ENCODE results near the gene ZNF718. TPM values are rescaled to one million over a fixed set of nuclear protein-coding genes. Genes with fewer than 3 reads are reported as not detected.

The ZNF718 gene
- polyA plus RNA-seq, 3 donors, result 1.9 to 2.8 (median 2.7) TPM

GRCh38 chr4:125833-126232 lies 1.5 kb downstream of the ZNF718 start:
- peak overlapping the region; percentile 77 for H3K9ac ChIP-seq (ENCODE audit: insufficient read depth, low read length, poor library complexity, severe bottlenecking)
- no peaks in the 10 kb centered on the region for H4K20me1 ChIP-seq (ENCODE audit: insufficient read depth, low read length)
- peak overlapping the region in 1 of 2 donors; percentile 90 for H3K27ac ChIP-seq (ENCODE audit: low read depth in 1 of 2, low read length in 2 of 2)
- Mint-ChIP-seq H3K27me3 (ENCODE audit: low read depth in 3 of 3) (peaks cover 0 to 5% (median 1%) of the 10 kb centered on the region in 3 donors), H3K27ac (peak overlapping the region in 3 of 7 donors; percentile 51 to 96 (median 81)), H3K36me3 (peaks cover 41 to 46% of the 10 kb centered on the region in 2 donors), H3K4me3 (peak overlapping the region; percentile 98 to 100), H3K9me3 (peaks cover 11 to 97% (median 64%) of the 10 kb centered on the region in 7 donors), H3K4me1 (peaks cover 32% of the 10 kb centered on the region)
- intact Hi-C loops (cut with micrococcal nuclease), result loop anchor here in 1 of 2 donors (1.0 kb wide), 1 partner anchor 7 kb away; no protein-coding TSS in a partner anchor
- peaks cover 11 to 49% of the 10 kb centered on the region in 2 donors for H3K36me3 ChIP-seq (replicated peaks in 1 of 2; ENCODE audit: control insufficient read depth in 1 of 2, insufficient read depth in 2 of 2, low read length in 2 of 2)
- H3K4me2 ChIP-seq (replicated peaks; ENCODE audit: extremely low read depth, low read length, poor library complexity, severe bottlenecking), result peak overlapping the region; percentile 90
- no peaks in the 10 kb centered on the region for H3K27me3 ChIP-seq (ENCODE audit: control insufficient read depth in 2 of 2, insufficient read depth in 2 of 2, low read length in 2 of 2)
- no peak for DNase-seq
- 56% methylated on average over 3 of the region's 5 CpGs for WGBS (ENCODE audit: insufficient coverage)
- peaks cover 69 to 73% of the 10 kb centered on the region in 2 donors for H3K9me3 ChIP-seq (replicated peaks in 1 of 2; ENCODE audit: control insufficient read depth in 1 of 2, insufficient read depth in 1 of 2, low read length in 2 of 2)
- H3K4me3 ChIP-seq (replicated peaks in 1 of 3; ENCODE audit: low read depth in 2 of 3, low read length in 3 of 3), result peak overlapping the region in 2 of 3 experiments; percentile 94 to 98
- peak overlapping the region; percentile 95 for H2AFZ ChIP-seq (ENCODE audit: insufficient read depth, low read depth, low read length, poor library complexity, severe bottlenecking)
- TF ChIP-seq, protein P1, sequence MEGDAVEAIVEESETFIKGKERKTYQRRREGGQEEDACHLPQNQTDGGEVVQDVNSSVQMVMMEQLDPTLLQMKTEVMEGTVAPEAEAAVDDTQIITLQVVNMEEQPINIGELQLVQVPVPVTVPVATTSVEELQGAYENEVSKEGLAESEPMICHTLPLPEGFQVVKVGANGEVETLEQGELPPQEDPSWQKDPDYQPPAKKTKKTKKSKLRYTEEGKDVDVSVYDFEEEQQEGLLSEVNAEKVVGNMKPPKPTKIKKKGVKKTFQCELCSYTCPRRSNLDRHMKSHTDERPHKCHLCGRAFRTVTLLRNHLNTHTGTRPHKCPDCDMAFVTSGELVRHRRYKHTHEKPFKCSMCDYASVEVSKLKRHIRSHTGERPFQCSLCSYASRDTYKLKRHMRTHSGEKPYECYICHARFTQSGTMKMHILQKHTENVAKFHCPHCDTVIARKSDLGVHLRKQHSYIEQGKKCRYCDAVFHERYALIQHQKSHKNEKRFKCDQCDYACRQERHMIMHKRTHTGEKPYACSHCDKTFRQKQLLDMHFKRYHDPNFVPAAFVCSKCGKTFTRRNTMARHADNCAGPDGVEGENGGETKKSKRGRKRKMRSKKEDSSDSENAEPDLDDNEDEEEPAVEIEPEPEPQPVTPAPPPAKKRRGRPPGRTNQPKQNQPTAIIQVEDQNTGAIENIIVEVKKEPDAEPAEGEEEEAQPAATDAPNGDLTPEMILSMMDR (IDR thresholded peaks at IDR 0.05), result no peak
- H3K4me1 ChIP-seq (ENCODE audit: control insufficient read depth in 1 of 2, insufficient read depth in 2 of 2, low read length in 2 of 2), result peaks cover 25 to 38% of the 10 kb centered on the region in 2 donors
- H3K79me2 ChIP-seq (ENCODE audit: insufficient read depth, low read length), result peaks cover 53% of the 10 kb centered on the region

DNA sequence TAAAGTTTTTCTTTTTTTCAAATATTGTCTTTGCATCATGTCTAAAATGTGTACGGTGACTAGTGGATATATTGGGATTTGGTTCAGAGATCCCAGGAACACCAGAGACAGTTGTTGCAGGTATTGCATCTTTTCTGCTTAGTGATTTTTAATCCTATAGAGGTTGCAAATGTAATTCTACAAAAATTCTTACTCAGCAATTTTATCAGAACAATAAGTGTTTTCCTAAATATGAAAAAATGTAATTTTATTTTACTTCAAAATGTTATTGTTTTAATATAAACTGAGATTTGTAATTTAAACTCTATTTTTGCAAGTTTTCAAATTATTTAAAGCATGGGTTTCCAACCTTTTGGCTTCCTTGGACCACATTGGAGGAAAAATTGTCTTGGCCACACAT lies 8.2 kb downstream of the ZNF718 start:
- TF ChIP-seq, protein P1 (IDR thresholded peaks at IDR 0.05), result no peak
- Mint-ChIP-seq H3K27ac (no peak overlapping the region), H3K4me3 (no peak overlapping the region), H3K4me1 (no peaks in the 10 kb centered on the region), H3K9me3 (peaks cover 19 to 85% (median 57%) of the 10 kb centered on the region in 7 donors), H3K36me3 (peaks cover 65 to 78% of the 10 kb centered on the region in 2 donors), H3K27me3 (ENCODE audit: low read depth in 3 of 3) (no peaks in the 10 kb centered on the region)
- Histone ChIP-seq H3K27ac (ENCODE audit: low read depth in 1 of 2, low read length in 2 of 2) (no peak overlapping the region), H3K4me1 (ENCODE audit: control insufficient read depth in 1 of 2, insufficient read depth in 2 of 2, low read length in 2 of 2) (no peaks in the 10 kb centered on the region), H3K9me3 (replicated peaks in 1 of 2; ENCODE audit: control insufficient read depth in 1 of 2, insufficient read depth in 1 of 2, low read length in 2 of 2) (peaks cover 57 to 86% of the 10 kb centered on the region in 2 donors), H3K4me2 (replicated peaks; ENCODE audit: extremely low read depth, low read length, poor library complexity, severe bottlenecking) (no peak overlapping the region), H3K9ac (ENCODE audit: insufficient read depth, low read length, poor library complexity, severe bottlenecking) (no peak overlapping the region), H2AFZ (ENCODE audit: insufficient read depth, low read depth, low read length, poor library complexity, severe bottlenecking) (no peak overlapping the region), H3K4me3 (replicated peaks in 1 of 3; ENCODE audit: low read depth in 2 of 3, low read length in 3 of 3) (no peak overlapping the region), H3K36me3 (replicated peaks in 1 of 2; ENCODE audit: control insufficient read depth in 1 of 2, insufficient read depth in 2 of 2, low read length in 2 of 2) (peaks cover 48 to 97% of the 10 kb centered on the region in 2 donors), H3K27me3 (ENCODE audit: control insufficient read depth in 2 of 2, insufficient read depth in 2 of 2, low read length in 2 of 2) (no peaks in the 10 kb centered on the region), H4K20me1 (ENCODE audit: insufficient read depth, low read length) (no peaks in the 10 kb centered on the region), H3K79me2 (ENCODE audit: insufficient read depth, low read length) (peaks cover 57% of the 10 kb centered on the region)
- no CpG with 5 or more reads among the region's 1 CpG for WGBS (ENCODE audit: insufficient coverage)
- intact Hi-C loops (cut with micrococcal nuclease), result no loop called here
- DNase-seq, result no peak
